Kidney glomerular epithelial cell (primary cell): ENCODE measurements around the gene RIPOR2.
"Not testable (repeated sequence)": the region's sequence is repeated elsewhere in the genome, so short reads cannot be mapped to it uniquely, and the experiment has no call there.

Experiments
- DNase-seq: peaks from one replicate; lab custom pipeline; 2025; lab: John Stamatoyannopoulos, UW

The RIPOR2 gene

GRCh38 chr6:24951811-24952299 is 16.1 kb upstream of the RIPOR2 start:
- DNase-seq, result no peak

- DNase-seq, result no peak
These were observed 14.6 kb upstream of the RIPOR2 start for GRCh38 chr6:24950218-24950941.

GRCh38 chr6:24949020-24949569 is 13.3 kb upstream of the RIPOR2 start:
- no peak for DNase-seq

GRCh38 chr6:24948261-24948660 is 12.5 kb upstream of the RIPOR2 start:
- DNase-seq, result peak; percentile 61

GRCh38 chr6:24947636-24948035 is 11.9 kb upstream of the RIPOR2 start:
- DNase-seq, result no peak

- no peak for DNase-seq
These were observed 9.3 kb upstream of the RIPOR2 start for GRCh38 chr6:24945054-24945453.

GRCh38 chr6:24943774-24944173 is 8.0 kb upstream of the RIPOR2 start:
- DNase-seq, result no peak

- no peak for DNase-seq
These were observed 4.7 kb upstream of the RIPOR2 start for GRCh38 chr6:24940311-24940917.

- DNase-seq, result no peak
These were observed 1.0 kb upstream of the RIPOR2 start for GRCh38 chr6:24936641-24937317.

- DNase-seq, result no peak
These were observed 1.8 kb downstream of the RIPOR2 start for GRCh38 chr6:24933868-24934401.

GRCh38 chr6:24933266-24933665 is 2.5 kb downstream of the RIPOR2 start:
- no peak for DNase-seq

- peak; percentile 38 for DNase-seq
These were observed 2.9 kb downstream of the RIPOR2 start for GRCh38 chr6:24932832-24933231.

GRCh38 chr6:24931718-24932691 is 3.8 kb downstream of the RIPOR2 start:
- peak; percentile 89 for DNase-seq

- peak; percentile 44 for DNase-seq
These were observed 4.5 kb downstream of the RIPOR2 start for GRCh38 chr6:24931296-24931695.

- peak; percentile 24 for DNase-seq
These were observed 5.3 kb downstream of the RIPOR2 start for GRCh38 chr6:24930431-24930871.

GRCh38 chr6:24929242-24929641 is 6.5 kb downstream of the RIPOR2 start:
- DNase-seq, result no peak

GRCh38 chr6:24927985-24928745 is 7.6 kb downstream of the RIPOR2 start:
- no peak for DNase-seq

GRCh38 chr6:24927277-24927955 is 8.3 kb downstream of the RIPOR2 start:
- no peak for DNase-seq

GRCh38 chr6:24926647-24927046 is 9.1 kb downstream of the RIPOR2 start:
- not testable (repeated sequence) for DNase-seq

- no peak for DNase-seq
These were observed 9.6 kb downstream of the RIPOR2 start for GRCh38 chr6:24926192-24926591.
